HG03103 (cell line): Measurements from ENCODE around the gene KIF23.
A peak's percentile ranks its signal among the peaks of the same experiment; 100 is the strongest.
"Not testable (repeated sequence)": the region's sequence is repeated elsewhere in the genome, so short reads cannot be mapped to it uniquely, and the experiment has no call there.

Source experiments
- ATAC-seq: cut with Tn5 transposase; IDR thresholded peaks from one replicate; pipeline ENCODE4 v1.9.1; 2021; ENCODE audit warnings: low read depth; ENCODE audit not compliant: unreplicated experiment

Gene KIF23

DNA sequence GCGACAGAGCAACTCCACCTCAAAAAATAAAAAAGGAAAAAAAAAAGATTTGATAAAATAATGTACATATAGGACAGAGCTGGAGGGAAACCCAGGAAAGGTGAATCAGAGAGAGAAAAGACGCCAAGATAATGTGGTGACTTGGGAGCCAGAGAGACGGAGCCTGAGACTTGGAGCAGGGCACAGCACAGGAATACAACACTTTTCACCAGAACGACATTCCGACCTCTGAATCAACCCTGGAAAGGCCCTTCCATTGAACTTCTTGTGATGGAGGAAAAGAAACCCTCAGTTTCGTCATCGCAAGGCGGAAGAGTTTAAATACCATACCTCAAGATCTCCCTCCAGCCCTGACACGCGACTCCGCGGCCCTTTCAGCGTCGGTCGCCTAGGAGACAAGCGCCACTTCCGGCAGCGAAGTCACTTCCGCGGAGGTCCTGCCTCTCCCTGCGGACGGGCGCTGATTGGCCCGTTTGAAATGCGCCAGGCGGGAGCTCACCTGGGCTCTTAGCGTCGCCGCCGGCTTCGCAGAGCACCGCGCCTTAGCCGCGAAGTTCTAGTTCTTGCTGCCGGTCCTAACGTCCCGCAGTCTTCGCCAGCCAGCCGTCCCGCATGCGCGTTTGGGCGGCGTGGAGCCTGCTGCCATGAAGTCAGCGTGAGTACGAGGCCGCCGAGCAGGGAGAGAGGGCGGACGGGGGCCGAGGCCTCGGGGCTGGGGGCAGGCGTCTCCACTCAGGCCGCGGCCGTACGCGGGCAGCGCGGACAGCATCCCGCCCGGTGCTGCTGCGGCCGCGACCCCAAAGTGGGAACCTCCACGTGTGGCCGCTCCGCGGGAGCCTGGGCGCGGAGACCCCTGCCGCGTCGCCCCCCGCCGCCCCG, at the start of gene KIF23:
TSS of gene KIF23 (plus strand) at position 528 of the 879 bp plus-strand sequence. CDS start at position 645, 117 bp downstream.
- peak; percentile 93 for ATAC-seq

DNA sequence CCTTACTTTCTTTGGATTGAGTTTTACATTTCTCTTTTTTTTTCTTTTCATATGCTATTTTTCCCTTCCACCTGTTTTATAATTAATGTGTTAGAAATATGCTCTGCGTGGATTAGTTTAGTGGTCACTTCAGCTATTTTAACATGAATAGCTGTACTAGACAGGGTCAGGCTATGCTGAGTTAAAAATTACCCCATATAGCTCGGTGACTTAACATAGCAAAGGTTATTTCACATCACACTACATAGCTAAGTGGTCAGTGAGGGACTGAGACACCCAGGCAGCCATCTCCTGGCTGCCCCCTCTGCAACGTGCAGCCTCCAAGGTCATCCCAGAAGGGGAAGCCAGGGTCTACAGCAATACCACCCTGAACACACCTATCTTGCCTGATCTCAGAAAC, 46.9 kb upstream of the KIF23 start:
- no peak for ATAC-seq

- no peak for ATAC-seq
Measured at GRCh38 chr15:69369631-69370030, 44.5 kb upstream of the KIF23 start.

- ATAC-seq = no peak
Measured at GRCh38 chr15:69373406-69373805, 40.7 kb upstream of the KIF23 start.

GRCh38 chr15:69375151-69375790, 38.9 kb upstream of the KIF23 start:
- ATAC-seq = no peak

- no peak for ATAC-seq
Measured at GRCh38 chr15:69377216-69377970, 36.8 kb upstream of the KIF23 start.

GRCh38 chr15:69380100-69380725, 33.9 kb upstream of the KIF23 start:
- ATAC-seq = no peak

DNA sequence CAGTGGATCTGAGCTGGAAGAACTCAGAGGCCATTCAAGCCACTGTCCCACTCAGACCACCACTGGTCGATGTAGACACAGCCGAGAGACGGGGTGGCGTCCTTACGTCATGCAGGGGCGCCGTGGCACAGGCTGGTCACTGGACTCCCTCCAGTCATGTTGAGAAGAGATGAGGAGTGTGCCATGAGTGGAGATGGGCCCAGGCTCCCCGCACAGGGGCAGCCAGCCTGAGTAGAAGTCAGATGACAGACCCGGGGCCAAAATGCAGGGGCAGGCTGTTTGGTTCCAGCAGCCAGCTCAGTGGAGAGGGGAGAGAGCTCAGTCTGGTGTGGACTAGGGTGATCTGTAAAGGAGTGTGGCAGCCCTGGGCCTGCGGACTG, 33.4 kb upstream of the KIF23 start:
- ATAC-seq = no peak

DNA sequence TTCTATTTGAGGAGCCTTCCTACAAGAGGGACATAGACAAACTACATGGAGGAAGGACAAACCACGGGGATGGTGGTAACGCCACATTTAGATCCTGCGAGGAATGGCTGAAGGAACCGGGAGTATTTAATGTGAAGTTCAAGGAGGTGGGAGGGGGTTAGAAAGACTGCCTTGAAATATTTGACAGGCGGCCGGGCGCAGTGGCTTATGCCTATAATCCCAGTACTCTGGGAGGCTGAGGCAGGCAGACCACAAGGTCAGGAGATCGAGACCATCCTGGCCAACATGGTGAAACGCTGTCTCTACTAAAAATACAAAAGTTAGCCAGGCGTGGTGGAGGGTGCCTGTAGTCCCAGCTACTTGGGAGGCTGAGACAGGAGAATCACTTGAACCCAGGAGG, 32.0 kb upstream of the KIF23 start:
- not testable (repeated sequence) for ATAC-seq

DNA sequence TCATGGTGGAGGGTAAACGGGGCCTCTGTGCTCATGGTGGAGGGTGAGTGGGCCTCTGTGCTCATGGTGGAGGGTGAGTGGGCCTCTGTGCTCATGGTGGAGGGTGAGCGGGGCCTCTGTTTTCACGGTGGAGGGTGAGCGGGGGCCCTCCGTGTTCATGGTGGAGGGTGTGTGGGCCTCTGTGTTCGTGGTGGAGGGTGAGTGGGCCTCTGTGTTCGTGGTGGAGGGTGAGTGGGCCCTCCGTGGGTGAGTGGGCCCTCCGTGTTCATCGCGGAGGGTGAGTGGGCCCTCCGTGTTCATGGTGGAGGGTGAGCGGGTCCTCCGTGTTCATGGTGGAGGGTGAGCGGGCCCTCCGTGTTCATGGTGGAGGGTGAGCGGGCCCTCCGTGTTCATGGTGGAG, 30.1 kb upstream of the KIF23 start:
- ATAC-seq = not testable (repeated sequence)

- ATAC-seq = no peak
Measured at GRCh38 chr15:69384626-69385598, 29.2 kb upstream of the KIF23 start.

DNA sequence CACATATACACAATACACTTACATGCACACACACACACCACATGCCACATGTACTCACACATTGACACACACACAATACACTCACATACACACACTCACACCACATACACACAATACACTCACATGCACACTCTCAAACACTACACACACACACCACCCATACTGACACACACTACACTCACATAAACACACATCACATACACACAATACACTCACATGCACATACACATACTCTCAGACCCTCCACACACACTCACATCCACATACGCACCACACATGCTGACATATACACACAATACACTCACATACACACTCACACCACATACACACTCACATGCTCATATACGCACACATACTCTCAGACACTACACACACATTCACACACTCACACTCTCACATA, 28.3 kb upstream of the KIF23 start:
- no peak for ATAC-seq

DNA sequence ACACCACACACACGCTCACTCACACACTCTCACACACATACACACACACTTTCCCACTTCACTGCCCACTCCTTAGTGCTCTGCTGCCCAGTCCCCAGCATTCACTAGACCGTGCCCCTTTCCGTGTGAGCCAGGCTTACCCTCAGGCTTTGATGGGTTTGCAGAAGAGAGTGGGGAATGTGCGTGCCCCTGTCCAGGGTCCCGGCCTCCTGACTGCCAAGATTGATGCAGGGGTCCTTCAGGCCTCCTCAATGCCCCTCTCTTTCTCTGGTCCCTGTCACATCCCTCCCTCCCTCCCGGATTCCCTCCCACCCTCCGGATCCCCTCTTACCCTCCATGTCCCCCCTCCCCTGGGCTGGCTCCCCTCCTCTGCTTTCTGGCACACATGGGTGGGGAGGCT, 27.9 kb upstream of the KIF23 start:
- no peak for ATAC-seq

- ATAC-seq = no peak
Measured at GRCh38 chr15:69388260-69388705, 25.9 kb upstream of the KIF23 start.

- no peak for ATAC-seq
Measured at GRCh38 chr15:69389426-69389825, 24.7 kb upstream of the KIF23 start.

DNA sequence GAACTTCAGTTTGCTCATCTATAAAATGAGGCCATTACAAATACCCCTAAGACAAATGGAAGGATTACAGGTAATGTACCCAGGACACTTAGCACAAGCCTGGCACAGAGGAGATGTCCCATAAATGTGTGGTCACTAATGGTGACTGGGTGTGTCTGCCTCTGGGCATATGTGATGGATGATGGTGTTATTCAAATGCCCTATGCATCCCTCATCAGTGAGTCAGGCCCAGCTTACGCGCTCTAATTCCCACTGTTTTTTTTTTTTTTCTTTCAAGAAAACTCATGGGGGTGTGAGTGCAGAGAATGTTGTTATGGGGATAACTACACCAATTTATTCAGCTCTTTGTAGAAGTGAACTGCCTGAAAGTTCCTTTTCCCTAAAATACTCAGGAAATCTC, 23.6 kb upstream of the KIF23 start:
- ATAC-seq = no peak

DNA sequence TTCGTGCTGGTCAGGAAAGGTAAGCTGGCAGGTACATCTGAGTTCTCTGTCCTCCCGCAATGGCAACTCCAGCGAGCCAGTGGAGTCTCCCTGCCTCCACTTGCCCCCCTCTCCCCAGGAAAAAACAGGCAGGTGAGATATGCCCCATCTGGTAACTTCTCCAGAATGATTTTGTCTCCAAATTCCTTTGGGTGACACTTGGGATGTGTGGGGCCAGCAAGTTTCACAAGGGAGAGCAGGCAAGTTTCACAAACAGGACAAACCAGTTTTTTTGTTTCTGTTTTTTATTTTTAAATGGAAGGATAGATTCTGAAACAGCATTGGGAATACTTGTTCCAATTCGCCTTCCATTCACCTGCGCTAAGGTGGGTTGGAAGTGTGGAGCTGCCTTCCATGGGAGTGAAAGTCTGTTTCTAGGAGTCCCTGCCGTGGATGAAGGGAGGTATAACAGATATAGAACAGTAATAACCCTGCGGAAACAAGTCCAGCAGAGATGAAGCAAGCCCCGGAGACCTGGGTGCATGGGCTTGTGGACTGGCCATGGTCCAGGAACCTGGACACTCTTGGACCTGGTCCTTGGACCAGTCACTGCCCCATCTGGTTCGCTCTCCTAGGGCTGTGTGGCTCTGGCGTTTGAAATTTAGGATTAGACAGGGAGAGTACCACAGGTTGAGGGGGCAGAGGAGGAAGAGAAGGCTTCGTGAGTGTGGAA, 22.9 kb upstream of the KIF23 start:
- no peak for ATAC-seq

DNA sequence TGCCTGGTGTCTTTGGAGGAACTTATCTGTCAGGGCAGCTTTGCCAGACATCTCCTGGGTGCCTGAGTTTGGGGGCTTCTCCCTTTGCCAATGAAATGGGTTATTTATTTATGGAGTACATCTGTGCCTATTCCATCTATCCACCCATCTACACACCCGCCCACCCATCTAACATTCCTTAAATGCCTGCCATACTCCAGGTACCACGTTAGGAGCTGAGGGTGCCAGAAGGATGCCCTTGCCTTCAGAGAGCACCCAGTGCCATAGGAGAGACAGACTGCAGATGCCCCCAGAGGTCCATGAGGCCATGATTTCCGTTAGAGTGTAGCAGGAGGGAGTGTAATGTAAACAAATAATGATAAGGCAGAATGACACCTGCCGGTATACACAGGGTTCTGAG, 21.8 kb upstream of the KIF23 start:
- ATAC-seq = no peak
